Endothelial cell of umbilical vein (primary cell): Measurements from ENCODE around the gene FBXW7. TPM values are rescaled to one million over a fixed set of nuclear protein-coding genes. Genes with fewer than 3 reads are reported as not detected.

Experiments
- BruUV-seq: library from RNA; stranded (reverse); fragments of 400-500 nt; replicated peaks from 2 replicates; lab custom pipeline; 2021; lab: Mats Ljungman, UMichigan
- CTCF ChIA-PET: fragments of 300-600, 350-600 bp; sonication (Branson Sonifier 250); formaldehyde crosslinking; loops from one replicate; lab custom pipeline; 2021; ENCODE audit warnings: antibody characterized with exemption, inconsistent platforms; lab: Charles Lee
- POLR2A ChIA-PET: fragments of 300-600, 350-600 bp; sonication (Branson Sonifier 250); formaldehyde crosslinking; loops from one replicate; lab custom pipeline; 2021; ENCODE audit warnings: antibody characterized with exemption, inconsistent platforms; lab: Charles Lee
- DNase-seq: peaks from one replicate; pipeline ENCODE4 v3.0.0-alpha.2; 2011; ENCODE audit warnings: low read depth, low spot score
- FAIRE-seq: peaks from 2 replicates; lab custom pipeline; 2011; peaks lifted over from hg19 to GRCh38; lab: Jason Lieb, UNC
- H2AFZ ChIP-seq: 2 replicates; pipeline ENCODE4 v1.6.0; 2012; ENCODE audit warnings: low read depth, low read length, control low read depth, inconsistent platforms
- H3K27ac ChIP-seq: 2 replicates; pipeline ENCODE4 v1.5.1; 2011; ENCODE audit warnings: low read depth, mild to moderate bottlenecking, control low read depth, low read length, moderate library complexity; ENCODE audit not compliant: insufficient read depth
- H3K27me3 ChIP-seq, 2 experiments: 2 replicates each; pipeline versions ENCODE4 v1.6.0 to v1.6.1; 2011; ENCODE audit warnings: low read length in 2 of 2, mixed read lengths in 1 of 2; ENCODE audit not compliant: control insufficient read depth in 2 of 2, insufficient read depth in 2 of 2
- H3K36me3 ChIP-seq, 2 experiments: 2 replicates in 1 of 2; 3 replicates in 1 of 2; pipeline ENCODE4 v1.5.1; 2011; ENCODE audit warnings: low read length in 2 of 2, mild to moderate bottlenecking in 1 of 2, moderate library complexity in 1 of 2; ENCODE audit not compliant: control insufficient read depth in 2 of 2, insufficient read depth in 2 of 2; ENCODE audit errors: extremely low read depth in 1 of 2
- H3K4me1 ChIP-seq: 3 replicates; pipeline ENCODE4 v1.5.1; 2011; ENCODE audit warnings: mild to moderate bottlenecking, low read length; ENCODE audit not compliant: control insufficient read depth, insufficient read depth; ENCODE audit errors: extremely low read depth
- H3K4me2 ChIP-seq: 2 replicates; pipeline ENCODE4 v1.6.1; 2011; ENCODE audit warnings: low read length, control low read depth, mixed read lengths; ENCODE audit not compliant: insufficient read depth
- H3K4me3 ChIP-seq, 3 experiments: fragments of 200-600 bp in 1 of 3; sonication (generic), shearing (Covaris generic) in 1 of 3; replicated peaks in 1 of 3; 2 replicates each; pipeline ENCODE4 v1.5.1; 2011 to 2016; ENCODE audit warnings: control low read depth in 3 of 3, low read length in 3 of 3, mild to moderate bottlenecking in 2 of 3, inconsistent platforms in 1 of 3, low read depth in 1 of 3, moderate library complexity in 1 of 3; ENCODE audit not compliant: insufficient read depth in 1 of 3
- H3K79me2 ChIP-seq: 2 replicates; pipeline ENCODE4 v1.6.0; 2012; ENCODE audit warnings: low read length, inconsistent platforms; ENCODE audit not compliant: control insufficient read depth, insufficient read depth
- H3K9ac ChIP-seq: replicated peaks from 2 replicates; pipeline ENCODE3; 2011; ENCODE audit warnings: low read length, control low read depth; ENCODE audit not compliant: insufficient read depth; ENCODE audit errors: extremely low read depth
- H3K9me1 ChIP-seq: replicated peaks from 3 replicates; pipeline ENCODE4 v1.6.0; 2011; ENCODE audit warnings: mild to moderate bottlenecking, low read length; ENCODE audit not compliant: control insufficient read depth, insufficient read depth; ENCODE audit errors: extremely low read depth
- H3K9me3 ChIP-seq: replicated peaks from 2 replicates; pipeline ENCODE4 v1.5.1; 2012; ENCODE audit warnings: low read length, inconsistent platforms; ENCODE audit not compliant: control insufficient read depth, insufficient read depth
- H4K20me1 ChIP-seq: replicated peaks from 2 replicates; pipeline ENCODE3; 2011; ENCODE audit warnings: mild to moderate bottlenecking, low read length; ENCODE audit not compliant: control insufficient read depth, insufficient read depth; ENCODE audit errors: extremely low read depth
- EZH2 ChIP-seq: IDR thresholded peaks from 2 replicates; pipeline ENCODE4 v1.6.1; 2012; ENCODE audit warnings: borderline replicate concordance, low read depth, mild to moderate bottlenecking, moderate library complexity, low read length, inconsistent platforms; ENCODE audit not compliant: severe bottlenecking
- FOS ChIP-seq: IDR thresholded peaks from 2 replicates; pipeline ENCODE4 v1.6.1; 2011; ENCODE audit warnings: mild to moderate bottlenecking, low read length, moderate library complexity, borderline replicate concordance; ENCODE audit not compliant: insufficient read depth
- GATA2 ChIP-seq: IDR thresholded peaks from 2 replicates; pipeline ENCODE4 v1.7.0; 2011; ENCODE audit warnings: low read depth, mild to moderate bottlenecking, moderate library complexity, mixed read lengths, low read length; ENCODE audit not compliant: insufficient read length, insufficient read depth
- JUN ChIP-seq: IDR thresholded peaks from 2 replicates; pipeline ENCODE4 v1.6.1; 2011; ENCODE audit warnings: borderline replicate concordance, low read depth; ENCODE audit not compliant: insufficient read length, insufficient read depth
- MAX ChIP-seq: IDR thresholded peaks from 2 replicates; pipeline ENCODE4 v1.6.1; 2011; ENCODE audit not compliant: insufficient read depth, insufficient read length
- MYC ChIP-seq: IDR thresholded peaks from one replicate; pipeline ENCODE4 v1.6.1; 2011; ENCODE audit warnings: mild to moderate bottlenecking, low read depth, low read length
- POLR2A ChIP-seq: IDR thresholded peaks from 2 replicates; pipeline ENCODE4 v1.6.1; 2012; ENCODE audit warnings: low read depth, mild to moderate bottlenecking, control low read depth, low read length
- POLR2AphosphoS5 ChIP-seq: IDR thresholded peaks from 2 replicates; pipeline ENCODE4 v1.6.1; 2012; ENCODE audit warnings: low read depth, mild to moderate bottlenecking, control low read depth, low read length, moderate library complexity; ENCODE audit not compliant: insufficient read depth
- dilution Hi-C: fragments of 300-500 bp; cut with MboI; formaldehyde crosslinking; loops from one replicate; pipeline ENCODE4 v1.15.0; 2019; ENCODE audit warnings: low sequenced_read_pairs; ENCODE audit not compliant: extremely low pct_ligation_motif_present
- intact Hi-C: fragments of 100-400 bp; cut with micrococcal nuclease; formaldehyde crosslinking; loops from one replicate; pipeline ENCODE4 v1.10.0; 2022
- polyA plus RNA-seq, 4 experiments: library from polyadenylated mRNA; depleted of rRNA in 3 of 4; stranded (reverse) in 3 of 4; unstranded in 1 of 4; fragments of >200 nt; gene quantifications; 2 replicates each; pipeline versions ENCODE4 v1.2.1 to v1.2.3, GENCODE V29; 2011 to 2012; ENCODE audit warnings: missing spikeins in 1 of 4
- total RNA-seq: library from RNA; stranded (reverse); gene quantifications from 2 replicates; pipeline ENCODE4 v1.2.3, GENCODE V29; 2021
- TF ChIP-seq, protein P1 (sequence below), 2 donors: IDR thresholded peaks; 1 replicate in 1 of 2; 2 replicates in 1 of 2; pipeline ENCODE4 v1.5.1; 2011; ENCODE audit warnings: low read length in 2 of 2, mild to moderate bottlenecking in 2 of 2, moderate library complexity in 2 of 2, control low read depth in 1 of 2, inconsistent platforms in 1 of 2, low read depth in 1 of 2; ENCODE audit not compliant: insufficient read depth in 1 of 2; ENCODE audit errors: extremely low read depth in 1 of 2

Gene FBXW7
- total and polyA plus RNA-seq, 2 donors (not counting 3 experiments of a cell fraction or from before 2014, with no cell fraction given) = 7.0 to 28.1 TPM

DNA sequence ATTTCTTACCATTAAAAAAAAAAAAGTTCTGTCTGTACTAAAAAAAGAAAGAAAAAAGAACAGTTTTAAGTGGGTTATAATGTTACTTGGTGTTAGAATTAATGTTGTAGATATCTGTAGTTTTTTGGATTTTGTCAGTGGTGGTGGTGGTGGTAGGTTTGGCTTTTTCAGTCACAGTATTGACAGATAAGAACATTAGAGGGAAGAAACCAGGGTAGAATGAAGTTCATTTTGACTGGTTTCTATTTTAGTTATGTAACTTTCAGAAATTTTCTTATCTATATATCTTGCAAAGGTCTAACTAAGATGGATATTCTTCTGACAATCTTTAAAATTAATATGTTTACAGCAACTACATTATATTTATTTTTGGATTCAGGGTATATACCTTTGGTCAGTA lies 105.4 kb downstream of the FBXW7 start:
- Histone ChIP-seq H3K4me2 (no peak overlapping the region), H3K4me1 (no peaks in the 10 kb centered on the region), H2AFZ (no peak overlapping the region), H3K9me1 (no peaks in the 10 kb centered on the region), H3K9me3 (no peaks in the 10 kb centered on the region), H3K79me2 (peaks cover 18% of the 10 kb centered on the region), H4K20me1 (no peaks in the 10 kb centered on the region), H3K9ac (no peak overlapping the region), H3K27ac (no peak overlapping the region), H3K4me3 (no peak overlapping the region), H3K36me3 (no peaks in the 10 kb centered on the region), H3K27me3 (no peaks in the 10 kb centered on the region)
- POLR2A ChIA-PET = no interaction called here
- DNase-seq = no peak
- dilution Hi-C loops = no loop called here
- TF ChIP-seq MYC (no peak), JUN (no peak), FOS (no peak), MAX (no peak), POLR2AphosphoS5 (no peak), EZH2 (no peak), POLR2A (no peak), GATA2 (no peak)
- TF ChIP-seq, protein P1, sequence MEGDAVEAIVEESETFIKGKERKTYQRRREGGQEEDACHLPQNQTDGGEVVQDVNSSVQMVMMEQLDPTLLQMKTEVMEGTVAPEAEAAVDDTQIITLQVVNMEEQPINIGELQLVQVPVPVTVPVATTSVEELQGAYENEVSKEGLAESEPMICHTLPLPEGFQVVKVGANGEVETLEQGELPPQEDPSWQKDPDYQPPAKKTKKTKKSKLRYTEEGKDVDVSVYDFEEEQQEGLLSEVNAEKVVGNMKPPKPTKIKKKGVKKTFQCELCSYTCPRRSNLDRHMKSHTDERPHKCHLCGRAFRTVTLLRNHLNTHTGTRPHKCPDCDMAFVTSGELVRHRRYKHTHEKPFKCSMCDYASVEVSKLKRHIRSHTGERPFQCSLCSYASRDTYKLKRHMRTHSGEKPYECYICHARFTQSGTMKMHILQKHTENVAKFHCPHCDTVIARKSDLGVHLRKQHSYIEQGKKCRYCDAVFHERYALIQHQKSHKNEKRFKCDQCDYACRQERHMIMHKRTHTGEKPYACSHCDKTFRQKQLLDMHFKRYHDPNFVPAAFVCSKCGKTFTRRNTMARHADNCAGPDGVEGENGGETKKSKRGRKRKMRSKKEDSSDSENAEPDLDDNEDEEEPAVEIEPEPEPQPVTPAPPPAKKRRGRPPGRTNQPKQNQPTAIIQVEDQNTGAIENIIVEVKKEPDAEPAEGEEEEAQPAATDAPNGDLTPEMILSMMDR (IDR thresholded peaks at IDR 0.05; ENCODE audit: extremely low read depth in 1 of 2, insufficient read depth in 1 of 2, low read depth in 1 of 2, low read length in 2 of 2) = no peak
- intact Hi-C loops = no loop called here
- CTCF ChIA-PET = no interaction called here
- no peak for FAIRE-seq
- BruUV-seq = no TSS peak
